ENCODE results near the gene C6orf132.

- no peak for TF ChIP-seq CTCF (conservative IDR thresholded peaks at IDR 0.05; ENCODE audit: low read depth, low read length)
- no peak for TF ChIP-seq EZH2 (IDR thresholded peaks at IDR 0.05; ENCODE audit: borderline replicate concordance, low read depth, low read length, poor library complexity, severe bottlenecking)
Observed at GRCh38 chr6:42051268-42051653, 91.2 kb downstream of the C6orf132 start.
